ENCODE results near the gene CISH. TPM values are rescaled to one million over a fixed set of nuclear protein-coding genes. Genes with fewer than 3 reads are reported as not detected.

CISH gene
- total RNA-seq, 1 donor from 2014 or later: 13.2 TPM

DNA sequence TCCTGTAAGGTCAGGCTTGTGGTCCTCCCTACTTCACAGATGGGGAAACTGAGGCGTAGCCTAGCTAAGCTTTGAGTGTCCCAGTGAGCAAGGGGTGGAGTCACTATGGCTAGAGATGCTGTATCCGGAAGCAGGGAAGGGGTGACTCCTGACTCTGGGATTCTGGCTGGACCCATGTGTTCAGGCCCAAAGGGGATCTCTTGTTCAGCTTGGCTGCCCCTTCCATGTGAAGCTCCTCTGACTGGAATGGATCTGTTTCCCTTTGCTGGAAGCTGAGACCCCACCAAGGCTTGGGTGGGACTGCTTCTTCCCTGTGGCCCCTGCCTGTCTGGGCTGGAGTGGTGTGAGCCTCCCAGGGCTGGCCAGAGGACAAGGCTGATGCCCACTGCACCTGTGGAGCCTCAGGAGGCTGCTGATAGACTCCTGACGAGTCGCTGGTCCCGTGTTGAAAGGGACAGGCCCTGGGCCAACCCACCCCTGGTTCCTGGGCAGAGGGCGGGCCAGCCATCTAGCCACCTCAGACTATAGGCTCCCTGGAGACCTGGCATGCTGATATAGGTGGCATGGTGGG lies 6.4 kb upstream of the CISH start:
- ATAC-seq (peak; percentile 35), DNase-seq (ENCODE audit: missing footprints) (peak; percentile 82)
- intact Hi-C loops (cut with DNase I): loop anchor here (5.0 kb wide), 2 partner anchors 754 to 774 kb away; partner anchors contain the start of gene RBM15B

DNA sequence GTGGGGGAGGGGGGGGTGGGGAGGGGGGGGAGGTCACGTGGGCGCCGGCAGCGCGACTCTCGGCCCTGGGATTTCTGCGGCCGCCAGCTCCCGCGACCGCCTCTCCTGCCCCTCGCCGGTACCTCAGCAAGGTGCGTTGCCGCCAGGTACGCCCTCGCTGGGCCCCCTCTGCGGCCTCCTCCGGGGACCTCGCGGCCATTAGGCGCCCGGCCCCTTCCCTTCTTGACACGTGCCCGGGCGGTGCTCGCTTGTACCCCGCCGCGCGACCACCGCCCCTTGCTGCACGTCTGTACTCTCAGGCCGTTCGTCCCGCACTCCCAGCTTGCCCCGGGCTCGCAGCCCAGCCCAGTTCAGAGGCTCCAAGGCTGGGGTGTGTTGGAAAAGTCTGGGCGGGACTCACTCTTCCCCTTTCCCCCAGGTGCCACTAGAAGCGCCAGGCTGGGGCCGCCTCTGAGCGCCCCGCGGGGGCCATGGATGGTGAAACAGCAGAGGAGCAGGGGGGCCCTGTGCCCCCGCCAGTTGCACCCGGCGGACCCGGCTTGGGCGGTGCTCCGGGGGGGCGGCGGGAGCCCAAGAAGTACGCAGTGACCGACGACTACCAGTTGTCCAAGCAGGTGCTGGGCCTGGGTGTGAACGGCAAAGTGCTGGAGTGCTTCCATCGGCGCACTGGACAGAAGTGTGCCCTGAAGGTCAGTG lies 5.7 kb upstream of the CISH start, which contains the start of gene MAPKAPK3:
Gene MAPKAPK3 (plus strand): TSS at position 56 of the 696 bp plus-strand sequence. CDS start 415 bp downstream, at position 471.
- intact Hi-C loops (cut with DNase I): loop anchor here (5.0 kb wide), 2 partner anchors 755 to 775 kb away; partner anchors contain the start of gene RBM15B
- DNase-seq (ENCODE audit: missing footprints): peak; percentile 85
- ATAC-seq: peak; percentile 29

DNA sequence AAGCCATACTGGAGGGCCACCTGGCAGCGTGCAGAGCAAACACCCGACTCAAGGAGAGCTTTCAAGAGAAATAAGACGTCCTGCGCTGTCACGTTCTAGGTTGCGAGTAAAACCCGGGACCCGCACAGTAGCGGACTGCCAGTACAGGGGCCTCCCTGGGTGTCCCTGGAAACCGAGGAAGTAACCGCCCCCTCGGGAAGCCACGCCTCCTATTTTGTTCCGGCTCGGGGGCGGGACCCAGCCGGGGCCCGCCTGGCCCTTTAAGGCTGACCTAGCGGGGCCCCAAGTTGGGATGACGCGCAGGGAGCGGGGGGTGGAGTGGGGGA lies 5.2 kb upstream of the CISH start:
- DNase-seq (ENCODE audit: missing footprints): peak; percentile 96
- intact Hi-C loops (cut with DNase I): loop anchor here (1.0 to 5.0 kb wide), 3 partner anchors 36 to 776 kb away; partner anchors contain the start of gene RBM15B
- peak; percentile 73 for ATAC-seq

DNA sequence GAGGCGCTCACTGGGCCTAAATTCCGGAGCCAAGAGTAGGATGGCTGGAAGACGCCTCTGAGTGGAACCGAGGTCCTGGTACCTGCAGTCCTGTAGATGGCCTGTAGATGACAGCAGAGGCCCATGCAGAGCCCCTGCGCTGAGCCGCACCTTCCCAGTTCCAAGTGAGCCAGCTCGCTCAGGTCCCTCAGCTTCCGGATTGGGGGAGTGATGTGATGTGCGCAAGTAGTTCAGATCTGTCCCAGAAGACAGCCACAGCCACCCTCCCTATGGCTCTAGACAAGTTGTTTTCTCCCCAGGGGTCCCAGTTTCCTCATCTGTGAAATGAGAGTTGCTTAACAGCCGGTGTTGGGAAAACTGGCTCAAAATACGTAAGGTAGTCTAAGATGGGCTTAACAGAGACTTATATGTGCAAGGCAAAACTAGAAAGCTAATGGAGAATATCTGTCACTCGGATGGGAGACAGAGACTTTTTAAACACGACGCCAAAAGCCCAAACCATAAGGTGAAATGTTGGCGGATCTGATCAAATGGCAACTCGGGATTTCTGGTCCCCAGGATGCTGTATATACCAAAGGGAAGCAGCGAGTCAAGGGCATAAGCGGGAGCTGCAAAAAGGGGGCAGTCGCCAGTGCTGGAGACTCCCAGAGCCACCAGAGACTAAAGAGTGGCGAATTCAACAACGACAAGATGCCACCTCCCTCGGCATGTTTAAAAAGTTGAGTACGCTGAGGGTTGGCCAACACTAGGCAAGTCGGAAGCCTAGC lies 4.6 kb upstream of the CISH start:
- intact Hi-C loops (cut with DNase I): loop anchor here (1.0 to 5.0 kb wide), 3 partner anchors 36 to 776 kb away; partner anchors contain the start of gene RBM15B
- ATAC-seq: peak; percentile 45
- peak; percentile 92 for DNase-seq (ENCODE audit: missing footprints)

DNA sequence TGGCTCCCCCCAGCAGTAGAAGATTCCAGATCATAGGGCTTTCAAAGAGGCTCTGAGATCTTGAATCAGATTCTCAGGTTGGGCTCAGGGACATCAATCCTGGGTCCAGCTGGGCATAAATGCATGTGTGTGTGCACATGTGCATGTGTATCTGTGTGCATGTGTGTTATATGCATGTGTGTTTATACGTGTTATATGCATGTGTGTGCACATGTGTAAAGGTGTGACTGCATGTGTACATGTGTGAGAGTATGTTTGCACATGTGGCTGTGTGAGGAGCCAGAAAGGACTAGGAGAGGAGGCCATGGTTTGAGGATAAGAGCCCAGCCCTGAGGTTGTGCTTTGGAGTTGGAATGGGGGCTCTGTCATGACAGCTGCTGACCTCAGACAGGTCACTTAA lies 3.6 kb upstream of the CISH start:
- intact Hi-C loops (cut with DNase I): loop anchor here (5.0 kb wide), 2 partner anchors 757 to 777 kb away; partner anchors contain the start of gene RBM15B
- ATAC-seq (no peak), DNase-seq (ENCODE audit: missing footprints) (no peak)

DNA sequence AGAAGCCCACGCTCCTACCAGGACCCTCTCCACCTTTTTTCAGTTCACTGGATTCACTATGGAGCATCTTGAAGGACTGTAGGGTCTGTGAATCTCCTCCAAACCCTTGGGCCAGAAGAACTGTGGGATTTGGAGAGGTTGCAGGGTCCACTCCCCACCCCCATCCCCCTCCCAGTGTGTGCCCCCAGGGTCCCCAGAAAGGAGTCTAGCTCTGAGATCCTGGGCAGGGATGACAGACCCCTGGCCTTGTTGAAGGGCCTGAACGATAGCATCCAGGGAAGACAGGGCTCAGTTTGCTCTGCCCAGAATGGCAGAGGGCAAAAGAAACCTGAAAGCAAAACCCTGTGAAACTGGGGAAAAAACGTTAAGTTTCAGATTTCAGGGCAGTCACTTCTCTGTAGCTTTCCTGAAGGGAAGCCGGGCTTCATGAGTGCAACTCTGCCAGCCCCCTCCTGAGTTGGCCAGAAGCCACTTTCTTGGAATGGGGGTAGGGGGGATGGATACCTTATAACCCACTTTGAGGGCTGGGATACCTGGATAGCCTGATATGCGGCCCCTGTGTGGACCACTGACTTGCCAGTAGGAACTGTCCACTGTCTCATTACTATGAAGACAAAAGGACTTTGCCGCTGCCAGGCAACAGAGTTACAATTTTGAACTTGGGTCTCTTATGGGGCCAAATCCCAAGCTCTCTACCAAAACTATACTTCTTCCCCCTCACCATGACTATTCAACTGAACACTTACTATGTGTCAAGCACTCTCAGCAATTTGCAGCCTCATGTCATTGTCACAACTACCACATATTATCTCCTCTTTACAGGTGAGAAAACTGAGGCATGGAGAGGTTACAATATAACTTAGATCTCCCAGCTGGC lies 1.6 kb upstream of the CISH start:
- ATAC-seq (no peak), DNase-seq (ENCODE audit: missing footprints) (no peak)
- intact Hi-C loops (cut with DNase I): loop anchor here (1.0 to 5.0 kb wide), 3 partner anchors 41 to 266 kb away; partner anchors contain the start of gene ZMYND10

DNA sequence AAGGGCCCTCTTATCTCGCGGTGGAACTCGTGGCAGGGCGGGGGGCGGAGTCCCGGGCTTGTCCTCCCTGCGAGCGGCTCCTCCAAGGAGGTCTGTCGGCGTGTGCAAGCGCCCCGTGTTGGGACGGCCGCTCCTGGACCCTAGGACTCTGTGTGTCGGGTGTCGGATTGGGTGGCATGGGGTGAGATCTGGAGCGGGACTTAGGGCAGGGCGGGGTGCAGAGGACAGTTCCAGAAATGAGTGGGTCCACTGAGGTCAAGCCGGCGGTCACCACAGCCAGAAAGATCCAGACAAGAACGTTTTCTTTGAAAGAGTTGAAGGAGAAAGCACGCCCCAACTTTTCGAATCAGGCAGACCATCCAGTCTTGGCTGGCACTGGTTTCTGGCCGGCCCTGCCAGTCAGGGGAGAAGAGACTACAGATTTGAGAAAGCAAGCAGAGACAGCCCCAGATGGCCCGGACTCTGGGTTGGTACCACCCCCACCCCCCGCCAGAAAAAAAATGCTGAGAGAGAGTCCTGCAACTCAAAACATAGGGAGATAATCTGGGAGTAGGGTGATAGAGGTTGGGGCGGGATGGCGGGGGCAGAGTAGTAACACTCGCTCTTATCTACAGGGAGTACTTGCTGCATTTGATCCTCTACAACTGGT lies 784 bp upstream of the CISH start:
- ATAC-seq: no peak
- intact Hi-C loops (cut with DNase I): loop anchor here (1.0 to 5.0 kb wide), 3 partner anchors 40 to 265 kb away; partner anchors contain the start of gene ZMYND10
- no peak for DNase-seq (ENCODE audit: missing footprints)

DNA sequence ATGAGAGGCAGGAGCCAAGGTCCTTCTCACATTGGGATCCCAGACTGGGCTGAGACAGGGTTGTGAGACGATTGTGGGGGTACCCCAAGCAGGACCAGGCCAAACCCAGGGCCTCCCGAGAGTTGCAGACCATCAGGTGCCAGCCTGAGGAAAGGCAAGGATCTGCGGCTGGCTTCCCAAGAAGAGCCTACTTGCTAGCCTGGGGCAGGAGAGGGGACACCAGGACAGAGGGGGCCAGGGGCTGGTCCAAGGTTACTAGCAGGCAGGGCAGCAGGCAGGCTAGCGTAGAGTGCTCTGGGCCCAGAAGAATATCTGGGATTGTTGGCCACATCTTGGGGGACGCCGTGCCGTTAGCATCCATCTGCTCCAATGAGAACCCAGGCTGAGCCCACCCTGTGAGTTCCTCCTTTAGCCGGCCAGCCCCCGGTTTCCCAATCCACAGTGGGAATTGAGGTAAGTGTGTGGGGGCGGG lies 546 bp downstream of the CISH start:
- intact Hi-C loops (cut with DNase I): loop anchor here (5.0 kb wide), 2 partner anchors 174 to 264 kb away; partner anchors contain the start of gene ZMYND10
- DNase-seq (ENCODE audit: missing footprints): no peak

DNA sequence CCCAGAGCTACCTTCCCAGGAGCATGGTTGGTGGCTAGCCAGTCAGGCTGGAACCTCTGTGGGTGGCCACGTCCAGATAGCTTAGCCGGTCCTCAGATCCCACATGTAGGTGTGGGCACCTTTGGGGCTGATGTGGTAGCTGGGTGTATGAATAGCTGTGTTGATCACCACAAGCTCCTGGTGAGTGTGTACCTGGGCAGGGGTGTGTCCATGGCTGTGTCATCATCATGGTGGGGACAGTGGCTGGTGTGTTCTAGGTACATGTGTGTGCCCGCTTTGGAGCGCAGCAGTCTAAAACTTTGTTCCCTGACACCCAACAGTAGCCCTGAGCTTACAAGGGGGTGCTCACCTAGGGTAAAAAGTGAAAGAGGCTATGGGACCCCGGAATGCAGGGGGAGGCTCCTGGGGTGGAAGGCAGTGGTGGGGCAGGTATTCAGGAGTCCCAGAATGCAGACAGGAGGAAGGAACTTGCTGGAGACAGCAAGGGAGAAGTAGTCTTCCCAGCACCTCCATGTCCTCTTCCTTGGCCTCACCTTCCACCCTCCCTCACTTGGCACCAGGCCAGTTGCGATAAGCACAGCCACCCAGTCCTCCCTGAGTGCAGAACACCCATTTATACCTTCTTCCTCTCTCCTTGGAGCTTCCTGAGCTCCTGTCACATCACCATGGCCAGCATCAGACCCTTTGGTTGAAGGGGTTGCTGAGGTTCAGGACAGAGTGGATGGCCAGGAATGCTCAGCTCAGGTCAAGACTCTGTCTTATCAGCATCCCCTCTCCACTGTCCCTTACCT lies 1.2 kb downstream of the CISH start:
- intact Hi-C loops (cut with DNase I): loop anchor here (5.0 kb wide), 2 partner anchors 173 to 263 kb away; partner anchors contain the start of gene ZMYND10
- ATAC-seq: no peak
- DNase-seq (ENCODE audit: missing footprints): peak; percentile 55

More for the DNA sequence above, 546 bp downstream of the CISH start:
- no peak for ATAC-seq

DNA sequence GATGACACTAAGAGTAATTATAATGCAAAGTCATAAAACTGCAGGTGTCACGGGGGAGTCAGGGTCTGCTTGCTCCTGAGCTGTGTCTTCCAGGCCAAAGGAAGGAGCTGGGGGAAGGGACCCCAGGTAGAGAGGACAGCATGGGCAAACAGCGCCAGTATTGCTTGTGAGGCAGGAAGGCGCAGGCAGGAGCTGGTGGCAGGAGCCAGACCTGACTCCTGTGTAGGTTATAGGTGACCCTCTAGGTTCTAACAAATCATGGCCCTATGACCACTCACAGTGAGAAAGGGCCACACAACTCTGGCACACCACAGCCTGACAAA lies 1.9 kb downstream of the CISH start:
- no peak for ATAC-seq
- intact Hi-C loops (cut with DNase I): loop anchor here (5.0 kb wide), 2 partner anchors 172 to 262 kb away; partner anchors contain the start of gene ZMYND10
- DNase-seq (ENCODE audit: missing footprints): no peak

DNA sequence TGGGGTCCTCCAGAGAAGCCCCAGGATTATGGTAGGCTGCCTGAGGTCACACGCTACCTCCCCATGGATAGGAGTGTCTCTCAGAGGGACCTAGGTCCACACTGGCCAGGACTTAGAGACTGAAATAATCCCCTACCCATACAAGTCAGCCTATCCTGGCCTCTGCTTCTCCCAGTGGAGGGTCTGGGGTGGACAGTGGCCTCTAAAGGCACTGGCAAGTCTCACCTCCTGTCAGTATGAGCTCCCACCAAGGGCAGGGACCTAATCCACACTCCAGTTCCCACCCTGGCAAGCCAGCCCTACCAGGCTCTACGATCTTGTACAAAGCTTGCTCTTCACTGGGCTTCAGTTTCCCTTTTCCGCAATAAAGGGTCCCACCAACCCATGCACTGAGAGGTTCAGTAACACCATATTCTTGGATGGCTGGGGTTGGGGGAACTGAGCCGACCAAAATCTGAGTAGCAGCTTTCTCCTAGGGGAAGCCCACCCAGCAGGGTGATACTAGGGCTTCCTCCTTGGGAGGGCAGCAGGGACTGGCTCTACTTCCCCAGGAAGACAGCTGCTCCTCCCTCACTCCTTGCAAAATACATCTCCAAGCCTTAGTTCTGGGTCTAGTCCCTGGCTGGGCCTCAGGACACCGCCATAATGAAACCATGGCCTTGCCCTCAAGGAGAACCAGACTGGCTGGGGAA lies 2.4 kb downstream of the CISH start:
- no peak for ATAC-seq

DNA sequence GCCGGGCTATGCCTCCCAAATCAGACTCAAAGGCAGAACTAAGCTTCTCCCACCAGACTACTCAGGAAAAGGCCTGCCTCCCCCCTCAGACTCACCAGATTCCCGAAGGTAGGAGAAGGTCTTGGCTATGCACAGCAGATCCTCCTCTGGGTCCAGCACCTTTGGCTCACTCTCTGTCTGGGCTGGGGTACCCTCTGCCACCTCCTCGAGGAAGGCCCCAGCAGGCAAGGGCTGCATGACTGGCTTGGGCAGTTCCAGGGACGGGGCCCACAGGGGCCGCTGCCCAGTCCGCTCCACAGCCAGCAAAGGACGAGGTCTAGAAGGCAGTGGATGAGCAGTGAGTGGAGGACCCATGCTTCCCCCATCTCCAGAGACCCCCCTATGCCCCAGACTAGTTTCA lies 3.3 kb downstream of the CISH start:
- intact Hi-C loops (cut with DNase I): no loop called here
- DNase-seq (ENCODE audit: missing footprints): no peak
- no peak for ATAC-seq

More for the DNA sequence above, 2.4 kb downstream of the CISH start:
- intact Hi-C loops (cut with DNase I): no loop called here
- no peak for DNase-seq (ENCODE audit: missing footprints)

DNA sequence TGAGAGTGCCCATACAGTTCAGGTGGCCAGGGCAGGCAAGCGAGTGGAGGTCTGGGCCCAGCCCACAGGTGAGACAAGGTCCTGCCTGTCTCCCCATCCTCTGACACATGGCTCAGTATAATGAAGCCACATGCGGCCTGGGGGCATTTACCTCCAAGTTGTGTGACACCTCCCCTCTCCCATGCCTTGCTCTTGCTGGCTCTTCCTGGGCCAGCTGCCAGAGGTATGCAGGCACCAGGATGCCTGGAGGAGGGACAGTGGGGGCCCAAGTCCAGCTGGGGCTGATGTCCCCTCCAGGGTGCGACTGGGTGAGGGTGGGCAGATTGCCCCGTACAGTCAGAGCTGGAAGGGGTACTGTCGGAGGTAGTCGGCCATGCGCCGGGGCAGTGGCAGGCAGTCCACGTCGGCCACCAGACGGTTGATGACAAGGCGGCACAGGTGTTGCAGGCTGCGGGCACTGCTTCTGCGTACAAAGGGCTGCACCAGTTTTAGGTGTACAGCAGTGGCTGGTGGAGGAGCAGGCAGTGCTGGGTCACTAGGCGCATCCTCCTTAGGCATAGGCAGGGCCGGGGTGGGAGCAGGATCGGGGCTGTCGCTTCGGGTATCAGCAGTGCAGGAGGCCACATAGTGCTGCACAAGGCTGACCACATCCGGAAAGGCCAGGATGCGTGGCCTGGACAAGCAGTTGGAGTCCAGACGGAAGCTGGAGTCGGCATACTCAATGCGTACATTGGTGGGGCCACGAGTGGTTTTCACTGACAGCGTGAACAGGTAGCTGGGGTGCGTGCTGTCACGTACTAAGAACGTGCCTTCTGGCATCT lies 4.1 kb downstream of the CISH start:
- intact Hi-C loops (cut with DNase I): no loop called here
- DNase-seq (ENCODE audit: missing footprints): peak; percentile 67
- no peak for ATAC-seq

DNA sequence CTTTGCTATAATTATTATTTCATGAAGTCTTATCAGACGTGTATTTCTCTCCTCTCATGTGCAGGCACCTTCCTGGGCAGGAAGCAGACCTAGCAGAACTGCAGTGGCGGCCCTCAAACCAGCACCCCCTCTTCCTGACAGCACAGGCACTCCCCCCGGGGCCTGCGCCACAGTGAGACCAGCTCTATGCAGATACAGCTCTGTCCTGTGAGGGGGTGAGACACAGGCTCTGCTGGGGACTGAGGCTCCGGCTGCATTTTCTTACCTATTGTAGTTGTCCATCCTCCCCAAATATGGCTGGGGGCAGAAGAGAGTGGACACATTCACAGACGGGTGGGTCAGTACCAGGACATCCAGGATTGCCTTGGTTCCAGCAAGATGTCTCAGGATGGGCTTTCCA lies 5.0 kb downstream of the CISH start:
- DNase-seq (ENCODE audit: missing footprints) (no peak), ATAC-seq (no peak)

DNA sequence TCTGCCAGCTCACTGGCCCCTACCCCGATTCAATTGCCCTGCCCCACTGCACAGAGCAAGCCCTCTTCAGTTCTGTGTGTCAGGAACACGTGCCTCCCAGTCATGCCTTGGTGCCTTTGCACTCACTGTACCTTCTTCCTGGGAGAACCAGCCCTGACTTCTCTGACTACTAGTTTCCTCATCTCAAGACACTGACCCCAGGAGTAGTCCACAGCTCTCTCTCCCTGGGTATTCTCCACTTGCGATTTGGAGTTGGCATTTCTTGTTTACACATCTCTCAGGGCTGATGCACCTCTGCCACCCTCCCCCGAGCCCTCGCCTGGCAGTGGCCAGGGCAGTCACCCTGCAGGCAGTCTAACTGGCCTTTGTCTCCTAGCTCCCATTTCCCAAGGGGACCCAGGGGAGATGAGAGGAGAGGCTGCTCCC lies 5.7 kb downstream of the CISH start:
- DNase-seq (ENCODE audit: missing footprints) (no peak), ATAC-seq (no peak)
- intact Hi-C loops (cut with DNase I): no loop called here

More for the DNA sequence above, 5.0 kb downstream of the CISH start:
- intact Hi-C loops (cut with DNase I): no loop called here

Measured in Right ventricle myocardium inferior (tissue), 1 donor.